Hematopoietic multipotent progenitor cell (in vitro differentiated cells): ENCODE data around the gene ZKSCAN4. TPM values are rescaled to one million over a fixed set of nuclear protein-coding genes. Genes with fewer than 3 reads are reported as not detected.

Experiments used
- DNase-seq, 3 donors: peaks; one replicate each; pipeline ENCODE4 v3.0.0-alpha.2; 2011 to 2015; ENCODE audit warnings: low read depth in 2 of 3, low spot score in 2 of 3
- total RNA-seq: library from RNA; depleted of rRNA; stranded (reverse); fragments of >200 nt; gene quantifications from one replicate; pipeline ENCODE4 v1.2.3, GENCODE V29; 2012

ZKSCAN4 gene
- total RNA-seq, 1 donor: 4.6 TPM

DNA sequence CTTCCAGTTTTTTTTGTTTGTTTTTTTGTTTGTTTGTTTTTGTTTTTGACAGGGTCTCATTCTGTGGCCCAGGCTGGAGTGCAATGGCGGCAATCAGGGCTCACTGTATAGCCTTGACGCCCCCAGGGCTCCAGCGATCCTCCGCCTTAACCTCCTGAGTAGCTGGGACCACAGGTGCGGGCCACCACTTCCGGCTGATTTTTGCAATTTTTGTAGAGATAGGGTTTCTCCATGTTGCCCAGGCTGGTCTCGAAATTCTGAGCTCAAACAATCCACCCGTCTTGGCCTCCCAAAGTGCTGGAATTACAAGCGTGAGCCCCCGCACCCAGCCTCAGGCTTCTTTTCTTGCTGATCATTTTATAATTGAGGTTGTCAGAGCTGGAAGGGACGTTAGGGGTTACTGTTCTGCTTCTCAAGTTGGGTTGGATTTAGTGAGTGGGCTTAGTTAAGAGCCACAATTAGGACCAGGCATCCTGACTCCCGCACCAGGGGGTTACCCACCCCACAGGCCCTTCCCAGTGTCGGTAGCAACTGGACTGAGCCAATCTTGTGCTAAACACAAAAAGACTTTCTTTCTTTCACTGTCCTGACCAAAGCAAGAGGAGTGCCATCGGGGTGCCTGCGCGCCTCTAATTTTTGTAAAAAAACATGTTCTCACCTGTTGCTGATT lies 40.1 kb downstream of the ZKSCAN4 start:
- peak in 1 of 3 donors; percentile 29 for DNase-seq

DNA sequence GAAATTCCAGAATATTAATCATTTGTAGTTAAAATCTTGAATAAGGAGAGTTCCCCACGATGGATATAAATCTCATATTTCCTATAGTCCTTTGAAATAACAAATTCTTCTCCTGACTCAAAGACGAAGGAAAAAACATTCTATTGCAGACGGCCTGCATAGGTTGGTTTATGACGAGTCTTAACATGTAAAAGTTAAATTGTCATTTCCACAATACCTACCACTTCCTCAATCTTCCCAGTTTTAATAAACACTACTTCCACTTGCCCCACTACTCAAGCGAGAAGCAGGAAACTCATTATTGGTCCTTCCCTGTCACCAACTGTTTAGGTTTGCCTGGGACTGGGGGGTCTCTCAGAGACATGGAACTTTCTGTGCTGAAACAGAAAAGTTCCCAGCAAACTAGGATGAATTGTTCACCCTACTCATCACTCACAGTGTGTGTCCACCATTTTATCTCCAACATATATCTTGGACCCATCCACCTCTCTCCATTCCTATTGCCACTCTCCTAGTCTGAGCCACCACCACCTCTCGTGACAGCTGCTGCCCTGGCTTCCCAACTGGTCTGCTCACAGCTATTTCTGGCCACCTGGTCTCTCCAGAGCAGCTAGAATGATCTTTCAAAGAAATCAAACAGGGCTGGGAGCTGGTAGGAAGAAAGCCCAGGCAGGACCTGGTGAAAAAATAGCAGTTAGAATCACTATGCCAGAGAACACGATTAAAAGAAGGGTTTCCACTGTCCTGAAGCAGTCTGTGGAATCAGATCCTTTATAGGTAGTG lies 42.1 kb downstream of the ZKSCAN4 start:
- DNase-seq: no peak

DNA sequence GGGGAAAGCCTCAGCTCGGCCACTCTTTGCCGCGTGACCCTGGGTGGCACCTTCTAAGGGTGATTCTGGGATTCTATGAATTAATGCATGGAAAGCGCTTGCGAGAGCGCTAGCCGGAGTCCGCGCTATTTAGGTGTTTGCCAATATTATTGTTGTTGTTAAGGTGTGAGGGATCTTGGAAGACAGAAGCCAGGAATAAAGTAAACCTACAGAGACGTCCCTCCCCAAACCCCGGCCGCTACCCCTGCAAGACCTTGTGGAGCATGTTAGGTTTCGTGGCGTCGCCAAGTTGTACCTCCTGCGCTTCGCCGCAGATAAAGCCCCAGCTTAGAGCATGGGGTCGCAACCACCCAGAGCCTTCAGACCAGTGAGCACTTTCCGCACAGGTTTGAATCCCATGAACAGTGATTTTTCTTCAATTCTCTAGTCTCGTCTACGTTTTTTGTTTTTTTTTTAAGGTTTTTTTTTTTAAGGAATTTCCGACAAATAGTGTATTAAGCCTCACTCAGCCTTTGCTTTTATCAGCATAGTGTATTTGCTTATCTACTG lies 43.9 kb downstream of the ZKSCAN4 start:
- DNase-seq: no peak

DNA sequence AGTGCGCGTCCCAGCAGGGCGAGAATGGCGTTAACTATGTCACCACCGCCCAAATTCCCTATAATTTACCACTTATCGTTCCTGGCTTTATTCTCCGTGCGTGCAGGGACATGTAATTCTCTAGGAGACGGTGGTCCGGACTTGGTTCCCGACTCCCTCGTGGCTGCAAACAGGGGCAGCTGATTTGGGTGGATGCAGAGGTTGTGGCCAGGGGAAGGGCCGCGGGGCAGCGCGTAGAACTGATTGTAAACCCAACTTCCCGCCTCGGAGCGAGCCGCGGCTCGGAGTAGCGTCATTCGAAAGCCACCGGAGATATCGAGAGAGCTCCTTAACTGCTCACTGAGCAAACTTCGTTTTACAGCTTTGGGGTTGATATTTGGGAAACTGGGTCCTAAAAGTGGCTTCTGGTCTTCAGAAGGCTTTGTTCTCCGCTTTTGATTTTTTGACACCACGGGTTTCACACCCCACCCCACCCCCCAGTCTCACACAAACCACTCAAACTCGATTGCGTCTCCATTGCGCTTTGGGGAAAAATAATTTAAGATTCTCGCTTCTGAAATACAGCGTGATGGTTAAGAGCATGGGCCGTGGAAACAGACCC lies 44.5 kb downstream of the ZKSCAN4 start:
- peak in 2 of 3 donors; percentile 59 to 64 for DNase-seq

DNA sequence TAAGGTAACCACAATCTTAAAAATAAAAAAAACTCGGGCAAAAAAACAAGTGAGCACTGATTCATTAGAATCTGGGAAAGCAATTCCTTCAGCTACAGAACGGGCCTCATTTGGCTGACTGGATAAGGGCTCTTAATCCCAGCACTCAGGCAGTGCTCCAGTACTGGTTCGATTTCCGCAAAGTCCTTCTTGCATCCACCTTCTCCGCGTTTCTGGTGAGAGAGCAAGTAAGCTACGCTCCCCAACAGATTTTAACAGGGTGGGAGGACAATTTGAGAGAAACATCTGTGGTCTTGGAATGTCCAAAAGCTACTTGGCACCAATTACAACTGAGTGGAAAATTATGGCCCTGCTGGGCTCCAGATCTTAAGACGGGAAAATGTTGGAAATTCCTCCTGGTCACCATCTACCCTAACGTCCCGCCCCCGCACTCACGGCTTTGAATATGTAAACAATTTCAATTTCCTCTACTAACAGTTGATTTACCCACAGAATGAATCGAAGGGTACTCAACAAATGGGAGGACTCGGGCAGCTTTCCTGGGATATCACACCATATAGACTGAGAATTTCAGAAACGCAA lies 45.0 kb downstream of the ZKSCAN4 start:
- DNase-seq: no peak

DNA sequence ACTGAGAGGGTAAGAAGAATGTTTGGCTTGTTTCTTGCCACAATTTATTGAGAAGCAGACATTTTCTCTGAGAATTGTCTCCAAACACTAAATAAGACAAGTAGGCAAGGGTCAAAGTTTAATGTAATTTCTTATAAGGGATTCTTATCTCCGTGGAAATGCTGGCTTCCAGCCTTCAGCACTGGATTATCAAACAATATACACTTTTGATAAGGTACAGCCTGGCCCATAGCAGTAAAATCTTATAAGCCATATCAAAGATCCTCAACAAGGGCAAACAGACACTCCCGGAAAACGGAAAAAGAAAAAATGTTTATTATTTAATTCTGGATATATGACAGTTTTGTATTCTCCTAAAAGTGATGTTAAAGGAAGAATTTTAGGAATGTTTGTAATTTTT lies 45.5 kb downstream of the ZKSCAN4 start:
- DNase-seq: no peak

DNA sequence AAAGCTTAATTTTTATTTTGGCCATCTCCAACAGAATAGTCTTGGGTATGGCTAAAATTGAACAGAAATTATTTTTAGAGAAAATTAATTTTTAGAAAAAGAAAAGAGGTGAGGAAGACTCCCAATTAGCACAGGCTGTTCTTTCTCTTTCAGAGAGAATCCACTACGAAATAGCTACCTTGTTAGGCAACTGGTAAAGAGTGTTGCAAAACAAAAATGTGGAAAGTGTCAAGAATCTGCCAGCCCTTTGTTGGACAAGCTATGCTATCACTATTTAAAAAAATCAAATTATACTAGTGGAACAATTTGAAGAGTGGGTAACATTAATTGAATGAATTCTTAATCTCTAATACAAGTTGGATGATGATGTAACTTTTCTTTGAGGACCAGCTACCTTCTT lies 46.2 kb downstream of the ZKSCAN4 start:
- no peak for DNase-seq

DNA sequence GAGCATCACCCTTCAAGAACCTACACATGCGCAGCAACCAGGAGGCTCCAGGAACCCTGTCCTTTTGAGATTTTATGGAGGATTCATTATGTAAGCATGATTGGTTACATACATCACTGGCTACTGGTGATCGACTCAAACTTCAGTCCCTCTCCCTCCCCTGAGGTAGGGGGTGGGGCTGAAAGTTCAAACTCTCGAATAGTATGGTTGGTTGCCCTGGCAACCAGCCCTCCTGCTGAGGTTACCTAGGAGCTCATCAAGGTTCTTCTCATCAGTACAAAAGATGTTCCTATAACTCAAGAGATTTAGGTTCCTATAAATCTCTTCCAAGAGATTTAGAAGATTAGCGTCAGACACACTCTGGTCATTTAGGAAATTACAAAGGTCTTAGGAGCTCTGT lies 48.9 kb downstream of the ZKSCAN4 start:
- no peak for DNase-seq

DNA sequence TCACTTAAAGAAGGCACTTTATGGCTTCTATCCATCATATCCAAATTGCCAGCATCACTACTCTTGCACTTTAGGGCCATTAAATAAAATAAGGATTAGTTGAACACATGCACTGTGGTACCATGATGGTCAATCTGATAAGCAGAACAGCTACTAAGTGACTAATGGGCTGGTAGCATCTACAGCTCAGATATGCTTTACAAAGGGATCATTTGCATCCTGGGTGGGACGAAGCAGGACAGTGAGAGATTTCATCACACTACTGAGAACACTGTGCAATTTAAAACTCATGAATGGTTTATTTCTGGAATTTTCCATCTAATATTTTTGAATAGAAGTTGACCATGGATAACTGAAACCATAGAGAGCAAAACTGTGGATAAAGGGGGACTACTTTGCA lies 52.0 kb downstream of the ZKSCAN4 start:
- DNase-seq: no peak

Other genes starting within 250 kb of the ZKSCAN4 start
- gene ZNF165, start 171.7 kb downstream of the ZKSCAN4 start, total RNA-seq: 1.6 TPM
- gene ZSCAN16, start 127.7 kb downstream of the ZKSCAN4 start, total RNA-seq: 5.7 TPM
- gene ZKSCAN8, start 110.4 kb downstream of the ZKSCAN4 start, total RNA-seq: 14.0 TPM
- 12.7 TPM for gene ZSCAN9, start 27.0 kb downstream of the ZKSCAN4 start, total RNA-seq
- 1.1 TPM for gene NKAPL, start 7.0 kb upstream of the ZKSCAN4 start, total RNA-seq
- gene ZSCAN26, start 14.9 kb upstream of the ZKSCAN4 start, total RNA-seq: 8.6 TPM
- 4.6 TPM for gene PGBD1, start 29.3 kb upstream of the ZKSCAN4 start, total RNA-seq
- gene ZSCAN31, start 83.9 kb upstream of the ZKSCAN4 start, total RNA-seq: 7.5 TPM
- 6.2 TPM for gene ZKSCAN3, start 97.7 kb upstream of the ZKSCAN4 start, total RNA-seq
- 3.5 TPM for gene ZSCAN12, start 147.5 kb upstream of the ZKSCAN4 start, total RNA-seq
- gene ZSCAN23, start 191.2 kb upstream of the ZKSCAN4 start, total RNA-seq: 2.2 TPM